Kidney (tissue), 14 donors: ENCODE results near the gene SP140L. TPM values are rescaled to one million over a fixed set of nuclear protein-coding genes. Genes with fewer than 3 reads are reported as not detected.
A peak's percentile ranks its signal among the peaks of the same experiment; 100 is the strongest.
"Not testable (repeated sequence)": the region's sequence is repeated elsewhere in the genome, so short reads cannot be mapped to it uniquely, and the experiment has no call there.

ENCODE experiments used
- DNase-seq, 5 donors: peaks; one replicate each; pipeline ENCODE4 v3.0.0-alpha.2; 2013 to 2020
- FAIRE-seq: peaks from 2 replicates; lab custom pipeline; 2012; peaks lifted over from hg19 to GRCh38; lab: Jason Lieb, UNC
- H3K27ac ChIP-seq, 2 donors: one replicate each; pipeline ENCODE4 v1.7.0; 2013; ENCODE audit warnings: low read depth in 2 of 2, low read length in 2 of 2, inconsistent platforms in 1 of 2
- H3K27me3 ChIP-seq: one replicate; pipeline ENCODE4 v1.7.1; 2013; ENCODE audit warnings: low read length, inconsistent platforms; ENCODE audit not compliant: control insufficient read depth, insufficient read depth
- H3K36me3 ChIP-seq, 3 donors: one replicate each; pipeline versions ENCODE4 v1.7.0 to v1.7.1; 2013; ENCODE audit warnings: low read length in 3 of 3, control low read depth in 1 of 3, inconsistent platforms in 1 of 3; ENCODE audit not compliant: insufficient read depth in 3 of 3, control insufficient read depth in 2 of 3
- H3K4me1 ChIP-seq, 3 donors: one replicate each; pipeline versions ENCODE4 v1.7.0 to v1.7.1; 2013; ENCODE audit warnings: low read length in 3 of 3, inconsistent platforms in 1 of 3, low read depth in 1 of 3; ENCODE audit not compliant: control insufficient read depth in 2 of 3, insufficient read depth in 2 of 3
- H3K4me3 ChIP-seq, 3 donors: one replicate each; pipeline versions ENCODE4 v1.7.0 to v1.8.1; 2013; ENCODE audit warnings: low read length in 3 of 3, control low read depth in 1 of 3, inconsistent platforms in 1 of 3
- H3K9ac ChIP-seq, 3 donors: one replicate each; pipeline versions ENCODE4 v1.7.0 to v1.7.1; 2013; ENCODE audit warnings: low read length in 3 of 3, control low read depth in 1 of 3, inconsistent platforms in 1 of 3
- H3K9me3 ChIP-seq, 3 donors: one replicate each; pipeline versions ENCODE4 v1.7.0 to v1.7.1; 2013; ENCODE audit warnings: low read length in 3 of 3, control low read depth in 1 of 3, inconsistent platforms in 1 of 3; ENCODE audit not compliant: control insufficient read depth in 2 of 3, insufficient read depth in 1 of 3
- CTCF ChIP-seq: IDR thresholded peaks from 3 replicates; pipeline ENCODE4 v1.5.1; 2012; ENCODE audit warnings: mild to moderate bottlenecking, moderate library complexity, borderline replicate concordance; ENCODE audit not compliant: insufficient read depth; ENCODE audit errors: extremely low read depth
- intact Hi-C: fragments of 100-400 bp; cut with DNase I; formaldehyde crosslinking; loops from one replicate; pipeline ENCODE4 v1.11.1; 2022
- polyA plus RNA-seq: library from polyadenylated mRNA; stranded (reverse); fragments of 350-450 nt; fragmentation: Illumina TruSeq; extraction: RNeasy Lipid Tissue Mini Kit (QIAGEN cat#74804); gene quantifications from one replicate; pipeline ENCODE4 v1.2.3, GENCODE V29; 2014; ENCODE audit warnings: low read depth, low replicate concordance; ENCODE audit not compliant: insufficient read depth
- total RNA-seq: library from RNA; stranded (reverse); fragmentation: NEBNext Ultra II Directional; extraction: Animal tissue kit (Norgen Biotek cat#: 25700); gene quantifications from one replicate; pipeline ENCODE4 v1.2.1, GENCODE V29; 2021
- donor health status: control.
- donor health status: control.
- donor health status: control.
- donor health status: control.
- donor health status: control.
- donor health status: DM: yes; HTN: yes; CAD: no.
- donor health status: Normal renal cell carcinoma (clear cell type).

Gene SP140L
- total and polyA plus RNA-seq, 2 donors from 2014 or later: 4.6 to 23.8 TPM

- peak in 1 of 5 donors; percentile 2 for DNase-seq
- Histone ChIP-seq H3K9ac (no peak overlapping the region), H3K4me1 (no peaks in the 10 kb centered on the region), H3K9me3 (no peaks in the 10 kb centered on the region), H3K4me3 (no peak overlapping the region), H3K27ac (no peak overlapping the region), H3K27me3 (no peaks in the 10 kb centered on the region), H3K36me3 (peaks cover 0 to 3% (median 0%) of the 10 kb centered on the region in 3 donors)
- no peak for TF ChIP-seq CTCF
- intact Hi-C loops: no loop called here
- no peak for FAIRE-seq
Measured at GRCh38 chr2:230383453-230383852, 56.5 kb downstream of the SP140L start.

GRCh38 chr2:230384986-230385385 is 58.0 kb downstream of the SP140L start:
- no peak overlapping the region for H3K4me3 ChIP-seq
- FAIRE-seq: no peak
- no peaks in the 10 kb centered on the region for H3K4me1 ChIP-seq
- no peak overlapping the region for H3K27ac ChIP-seq
- no peak for DNase-seq
- intact Hi-C loops: no loop called here
- H3K9ac ChIP-seq: no peak overlapping the region
- no peaks in the 10 kb centered on the region for H3K9me3 ChIP-seq
- peaks cover 0 to 3% (median 0%) of the 10 kb centered on the region in 3 donors for H3K36me3 ChIP-seq
- TF ChIP-seq CTCF: no peak
- H3K27me3 ChIP-seq: no peaks in the 10 kb centered on the region

- intact Hi-C loops: no loop called here
- no peak for TF ChIP-seq CTCF
- FAIRE-seq (no peak), DNase-seq (no peak)
- H3K36me3 ChIP-seq: peaks cover 0 to 4% (median 0%) of the 10 kb centered on the region in 3 donors
- no peak overlapping the region for H3K9ac ChIP-seq
- H3K27me3 ChIP-seq: no peaks in the 10 kb centered on the region
- no peak overlapping the region for H3K27ac ChIP-seq
- H3K4me1 ChIP-seq: no peaks in the 10 kb centered on the region
- H3K4me3 ChIP-seq: no peak overlapping the region
- peaks cover 0 to 3% (median 0%) of the 10 kb centered on the region in 3 donors for H3K9me3 ChIP-seq
Measured at GRCh38 chr2:230394301-230394700, 67.3 kb downstream of the SP140L start.

- DNase-seq, FAIRE-seq, H3K9me3 ChIP-seq, H3K4me3 ChIP-seq, H3K9ac ChIP-seq, H3K27me3 ChIP-seq, H3K36me3 ChIP-seq, intact Hi-C loops, H3K27ac ChIP-seq, H3K4me1 ChIP-seq: not testable (repeated sequence)
Measured at GRCh38 chr2:230398698-230399097, 71.7 kb downstream of the SP140L start.
